Ureter (tissue), 1 donor: Measurements from ENCODE around the gene SYT17. TPM values are rescaled to one million over a fixed set of nuclear protein-coding genes. Genes with fewer than 3 reads are reported as not detected.
"Not testable (repeated sequence)": the region's sequence is repeated elsewhere in the genome, so short reads cannot be mapped to it uniquely, and the experiment has no call there.

Experiments used
- DNase-seq: peaks from one replicate; pipeline ENCODE4 v3.0.0-alpha.2; 2020; ENCODE audit warnings: low spot score
- total RNA-seq: library from RNA; stranded (reverse); gene quantifications from one replicate; pipeline ENCODE4 v1.2.4, GENCODE V29; 2023
- donor health status: DM: yes; HTN: yes; CAD: no.

Gene SYT17
- total RNA-seq, 1 donor from 2014 or later = 24.4 TPM

DNA sequence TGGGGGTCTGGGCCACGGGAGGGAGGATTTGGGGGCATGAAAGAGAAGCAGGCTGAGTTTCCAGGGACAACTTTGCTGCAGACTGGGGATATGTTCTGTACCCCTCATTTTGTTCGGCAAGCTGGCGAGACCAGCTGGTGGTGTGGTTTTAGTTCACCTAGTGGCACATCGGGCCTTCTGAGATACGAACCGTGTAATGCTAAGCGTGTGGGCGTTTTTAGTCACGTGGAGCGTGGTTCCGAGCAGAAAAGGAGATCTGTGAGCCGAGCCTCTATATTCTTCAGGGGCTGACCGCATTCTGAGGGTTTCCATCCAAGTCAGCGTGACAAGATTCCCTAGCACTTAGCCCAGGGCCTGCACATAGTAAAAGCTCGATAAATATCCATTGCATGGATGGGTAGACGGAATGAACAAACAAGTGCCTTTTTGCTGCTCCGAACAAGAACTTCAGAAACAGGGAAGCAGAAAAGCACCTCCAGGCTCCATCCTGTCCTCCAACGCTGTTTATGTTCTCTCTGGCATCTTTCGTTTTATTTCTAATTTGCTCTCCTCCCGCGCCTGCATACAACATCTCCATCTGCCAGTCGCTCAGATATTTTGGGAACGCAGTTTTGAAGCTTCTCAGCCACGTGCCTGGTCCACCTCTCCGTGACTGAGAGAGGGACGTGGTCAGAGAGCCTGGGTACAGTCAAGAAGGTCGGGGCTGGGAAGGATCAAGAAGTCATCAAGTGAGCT lies 5.8 kb downstream of the SYT17 start:
- no peak for DNase-seq

DNA sequence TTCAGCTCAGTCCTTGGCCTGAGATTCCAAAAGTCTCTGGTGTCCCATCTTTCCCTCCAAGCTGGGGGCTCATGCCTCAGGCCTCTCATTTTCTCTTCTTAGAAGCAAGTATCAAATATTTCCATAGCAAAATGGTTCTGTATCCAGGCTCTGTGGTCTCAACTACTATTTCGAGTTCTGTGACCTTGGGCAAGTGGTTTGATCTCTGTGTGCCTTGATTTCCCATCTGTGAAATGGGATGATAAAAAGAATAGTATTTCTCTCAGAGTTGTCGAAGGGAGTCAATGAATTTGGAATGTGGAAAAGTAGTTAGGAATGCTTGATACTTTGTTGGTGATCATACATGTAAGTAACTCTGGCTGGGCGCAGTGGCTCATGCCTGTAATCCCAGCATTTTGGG lies 6.4 kb downstream of the SYT17 start:
- no peak for DNase-seq

DNA sequence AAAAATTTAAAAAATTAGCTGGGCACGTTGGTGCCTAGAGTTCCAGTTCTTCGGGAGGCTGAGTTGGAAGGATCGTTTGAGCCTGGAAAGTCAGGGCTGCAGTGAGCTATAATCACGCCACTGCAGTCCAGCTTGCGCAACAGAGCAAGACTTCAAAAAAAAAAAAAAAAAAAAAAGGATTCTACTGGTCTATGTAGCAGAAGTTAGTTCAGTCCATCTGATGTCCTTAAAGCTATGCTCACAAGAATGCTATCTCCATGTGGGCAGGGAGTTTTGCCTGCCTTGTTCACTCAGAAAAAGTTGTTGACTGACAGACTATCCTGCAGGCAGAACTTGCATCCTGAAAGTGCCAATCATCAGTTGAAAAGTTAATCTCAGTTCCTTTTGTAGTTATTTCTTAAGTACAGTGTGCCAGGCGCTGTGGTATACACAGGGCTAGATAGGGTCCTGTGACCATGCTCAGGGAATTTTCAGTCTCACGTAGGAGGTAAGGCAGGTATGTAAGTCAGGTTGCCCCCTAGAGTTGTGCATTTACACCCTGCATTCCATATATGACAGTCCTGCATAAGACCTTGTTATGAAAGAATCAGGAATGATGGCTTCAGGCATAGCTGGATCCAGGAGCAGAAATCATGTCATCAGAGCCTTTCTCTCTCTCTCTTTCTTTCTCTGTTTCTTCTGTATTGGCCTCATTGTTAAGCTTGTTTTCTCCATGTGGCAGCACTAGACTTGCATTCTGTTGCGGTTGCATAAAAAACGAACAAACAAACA lies 7.6 kb downstream of the SYT17 start:
- no peak for DNase-seq

DNA sequence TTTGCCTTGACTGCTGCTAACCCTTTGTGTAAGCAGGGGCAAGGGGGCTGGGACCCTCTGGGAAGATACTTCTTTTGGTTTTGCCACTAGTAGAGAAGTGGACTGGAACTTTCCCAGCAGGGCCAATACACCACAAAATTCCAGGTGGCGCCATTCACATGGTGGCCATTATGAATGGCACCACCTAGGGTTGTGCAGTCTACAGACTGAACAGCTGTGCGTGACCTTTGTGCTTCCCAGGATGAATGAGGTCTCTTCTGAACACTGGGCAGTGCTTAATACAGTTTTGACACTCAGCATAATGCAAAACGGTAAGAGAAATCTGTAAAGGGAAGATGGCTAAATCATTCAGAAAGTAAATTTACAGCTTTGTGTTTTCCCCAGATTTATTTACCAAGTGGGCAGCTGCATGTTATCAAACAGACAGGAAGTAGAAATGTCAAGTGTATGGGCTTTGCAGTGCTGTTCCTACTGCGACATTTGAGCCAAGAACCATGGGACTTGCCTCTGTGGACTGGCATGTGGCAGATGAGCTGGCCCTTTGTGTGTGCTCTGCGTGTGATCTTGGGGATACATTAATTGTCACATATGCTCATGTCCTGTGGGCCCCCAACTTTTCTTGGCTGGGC lies 9.2 kb downstream of the SYT17 start:
- DNase-seq = no peak

GRCh38 chr16:19179546-19180490 lies 11.8 kb downstream of the SYT17 start:
- peak; percentile 57 for DNase-seq

GRCh38 chr16:19180741-19181140 lies 12.7 kb downstream of the SYT17 start:
- no peak for DNase-seq

DNA sequence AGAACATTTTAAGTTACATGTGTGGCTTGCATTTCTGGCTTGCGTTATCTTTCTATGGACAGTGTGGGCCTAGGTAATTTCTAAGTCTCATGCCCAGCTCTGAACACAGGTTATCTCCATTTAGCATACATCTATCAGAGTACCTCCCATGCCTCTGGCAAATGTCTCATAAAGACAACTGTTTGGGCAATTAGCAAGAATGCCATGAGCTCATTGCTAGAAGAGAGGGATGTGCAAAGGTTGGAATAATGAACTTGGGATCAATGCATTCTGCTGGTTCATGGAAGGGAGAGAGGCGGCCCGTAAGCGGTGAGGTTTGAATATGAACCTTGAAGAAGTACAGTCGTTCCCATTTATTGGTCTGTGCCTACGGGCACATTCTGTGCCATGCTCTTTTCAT lies 14.4 kb downstream of the SYT17 start:
- DNase-seq = no peak

DNA sequence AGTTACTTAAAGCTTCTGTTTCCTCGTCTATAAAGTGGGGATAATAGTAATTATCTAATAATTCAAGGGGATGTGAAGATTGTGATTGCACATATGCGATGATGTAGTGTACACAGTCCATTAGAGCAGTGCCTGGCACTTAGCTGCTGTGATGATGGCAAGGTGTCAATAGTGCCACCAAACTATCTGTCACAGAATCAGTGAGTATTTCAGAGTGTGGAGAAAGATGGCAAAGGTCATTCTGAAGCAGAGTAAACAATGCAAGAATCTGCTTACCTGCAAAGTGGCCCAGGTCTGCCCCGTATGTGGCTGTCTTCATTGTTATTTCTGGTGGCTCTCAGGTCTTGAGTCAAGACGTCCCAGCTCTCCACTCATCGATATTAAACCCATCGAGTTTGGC lies 15.1 kb downstream of the SYT17 start:
- DNase-seq = no peak

DNA sequence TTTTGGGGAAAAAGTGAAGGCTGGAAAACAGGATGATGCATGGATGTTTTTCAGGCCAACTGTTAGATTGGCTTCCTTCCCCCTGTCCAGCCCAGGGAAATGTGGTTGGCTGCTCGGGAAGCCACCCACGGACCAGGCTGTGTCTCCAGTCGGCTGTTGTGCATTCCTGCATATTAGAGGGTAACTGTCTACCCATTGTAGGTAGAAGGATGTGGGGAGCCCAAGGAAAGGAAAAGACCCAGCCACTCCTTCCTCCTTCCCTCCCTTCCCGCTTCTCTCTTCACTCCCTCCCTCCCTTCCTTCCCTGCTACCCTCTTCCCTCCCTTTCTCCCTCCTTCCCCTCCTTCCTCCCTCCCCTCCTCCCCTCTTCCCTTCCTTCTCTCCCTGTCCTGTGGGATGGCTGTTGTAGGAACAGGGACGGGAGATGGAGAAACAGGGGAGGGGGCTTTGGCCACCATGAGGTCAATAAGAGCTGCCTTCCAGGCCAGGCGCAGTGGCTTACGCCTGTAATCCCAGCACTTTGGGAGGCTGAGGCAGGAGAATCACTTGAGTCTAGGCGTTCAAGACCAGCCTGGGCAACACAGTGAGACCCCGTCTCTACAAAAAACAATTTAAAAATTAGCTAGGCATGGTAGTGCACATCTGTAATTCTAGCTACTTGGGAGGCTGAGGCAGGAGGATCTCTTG lies 16.9 kb downstream of the SYT17 start:
- no peak for DNase-seq

- DNase-seq = no peak
Observed at GRCh38 chr16:19185510-19185851, 17.4 kb downstream of the SYT17 start.

DNA sequence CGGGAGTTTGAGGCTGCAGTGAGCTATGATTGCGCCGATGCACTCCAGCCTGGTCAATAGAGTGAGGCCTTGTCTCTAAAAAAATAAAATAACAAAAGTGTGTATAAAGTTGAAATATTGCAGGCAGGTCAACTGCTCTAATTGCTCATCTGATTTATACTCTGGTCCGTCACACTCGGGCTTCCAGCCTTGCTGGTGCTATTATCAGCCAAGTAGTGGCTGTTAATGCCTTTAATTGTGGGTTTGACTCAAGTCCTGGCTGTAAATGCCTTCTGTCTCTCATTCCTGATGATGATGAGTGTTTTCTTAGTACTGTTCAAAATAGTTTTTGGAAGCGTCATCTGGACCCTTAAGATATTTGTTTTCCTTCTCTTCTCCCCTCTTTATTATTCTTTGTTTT lies 18.4 kb downstream of the SYT17 start:
- DNase-seq = no peak

DNA sequence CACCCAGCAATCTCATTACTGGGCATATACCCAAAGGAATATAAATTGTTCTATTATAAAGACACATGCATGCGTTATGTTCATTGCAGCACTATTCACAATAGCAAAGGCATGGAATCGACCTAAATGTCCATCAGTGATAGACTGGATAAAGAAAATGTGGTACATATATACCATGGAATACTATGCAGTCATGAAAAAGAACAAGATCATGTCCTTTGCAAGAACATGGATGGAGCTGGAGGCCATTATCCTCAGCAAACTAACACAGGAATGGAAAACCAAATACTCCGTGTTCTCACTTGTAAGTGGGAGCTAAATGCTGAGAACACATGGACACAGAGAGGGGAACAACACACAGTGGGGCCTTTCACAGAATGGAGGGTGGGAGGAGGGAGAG lies 19.9 kb downstream of the SYT17 start:
- not testable (repeated sequence) for DNase-seq

GRCh38 chr16:19188406-19188805 lies 20.4 kb downstream of the SYT17 start:
- DNase-seq = peak; percentile 51

- no peak for DNase-seq
Observed at GRCh38 chr16:19192865-19193264, 24.8 kb downstream of the SYT17 start.

DNA sequence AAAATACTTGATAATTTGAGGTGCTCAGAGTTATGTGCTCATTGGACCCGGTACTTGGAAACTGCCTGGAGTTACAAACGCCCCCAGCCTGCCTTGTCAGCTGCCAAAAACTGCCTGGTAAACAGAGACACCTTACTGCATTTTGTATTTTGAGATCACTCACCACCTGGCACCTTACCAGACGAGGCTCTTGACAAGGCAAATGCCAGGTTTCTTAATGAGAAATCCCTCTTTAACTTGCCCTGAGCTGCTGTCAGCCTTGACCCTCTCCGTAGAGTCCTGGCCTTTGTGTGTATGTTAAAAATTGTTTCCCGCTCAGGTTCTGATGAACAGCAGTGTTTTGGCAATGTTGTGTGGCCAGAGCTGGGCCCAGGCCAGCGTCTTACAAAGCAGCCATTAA lies 28.8 kb downstream of the SYT17 start:
- no peak for DNase-seq

DNA sequence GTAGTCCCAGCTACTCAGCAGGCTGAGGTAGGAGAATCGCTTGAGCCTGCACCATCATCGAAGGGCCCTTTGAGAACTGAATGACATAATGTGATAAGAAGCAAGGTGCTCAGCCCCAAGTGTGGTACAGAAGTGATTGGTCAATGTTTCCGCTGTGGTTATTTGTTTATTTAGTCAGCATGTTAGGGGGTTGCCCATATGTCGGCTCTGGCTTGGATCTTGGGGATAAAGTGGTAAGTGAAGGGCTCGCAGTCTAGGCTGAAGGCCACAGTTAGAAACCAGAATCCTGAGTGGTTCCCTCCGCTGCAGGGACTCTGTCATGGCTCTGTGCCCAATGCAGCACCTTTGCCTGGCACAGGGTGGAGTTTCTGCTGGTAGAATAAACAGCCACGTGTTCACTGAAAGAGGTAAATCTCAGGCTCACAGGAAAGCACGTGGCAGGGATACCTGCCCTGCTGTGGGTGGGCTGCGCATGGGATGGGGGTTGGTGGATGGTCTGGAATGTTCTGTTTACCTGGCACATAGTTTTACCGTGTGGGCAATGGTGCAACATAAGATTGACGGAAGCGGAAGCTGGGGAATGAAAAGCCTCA lies 35.4 kb downstream of the SYT17 start:
- DNase-seq = peak; percentile 49

DNA sequence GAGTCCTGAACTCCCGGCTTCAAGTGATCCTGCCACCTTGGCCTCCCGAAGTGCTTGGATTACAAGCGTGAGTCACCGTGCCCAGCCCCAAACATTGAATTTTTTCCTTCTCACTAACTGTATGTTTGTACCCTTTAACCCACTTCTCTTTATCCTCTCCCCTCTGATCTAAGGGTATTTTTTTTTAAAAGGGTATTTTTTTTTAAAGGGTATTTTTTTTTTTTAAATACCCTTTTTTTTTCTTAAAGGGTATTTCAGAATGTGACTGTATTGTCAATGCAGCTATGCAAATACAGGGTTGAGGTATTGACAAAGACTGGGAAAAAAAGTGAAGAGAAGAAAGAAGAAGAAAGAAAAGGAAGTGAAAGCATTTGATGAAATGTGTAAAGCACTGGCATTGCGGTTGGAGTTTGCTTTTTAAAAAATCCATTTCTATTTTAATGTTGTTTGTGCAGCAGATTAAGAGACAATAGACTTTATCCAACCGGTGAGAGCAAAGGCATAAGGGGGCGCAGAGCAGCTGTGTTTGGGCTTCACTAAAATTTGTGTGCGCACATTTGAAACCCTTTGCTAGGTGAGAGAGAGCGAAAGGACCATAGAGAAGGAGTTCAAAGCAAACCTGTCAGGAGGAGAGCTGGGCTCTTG lies 42.4 kb downstream of the SYT17 start:
- DNase-seq = no peak

- DNase-seq = no peak
Observed at GRCh38 chr16:19210968-19211367, 42.9 kb downstream of the SYT17 start.

- no peak for DNase-seq
Observed at GRCh38 chr16:19212059-19212458, 44.0 kb downstream of the SYT17 start.

DNA sequence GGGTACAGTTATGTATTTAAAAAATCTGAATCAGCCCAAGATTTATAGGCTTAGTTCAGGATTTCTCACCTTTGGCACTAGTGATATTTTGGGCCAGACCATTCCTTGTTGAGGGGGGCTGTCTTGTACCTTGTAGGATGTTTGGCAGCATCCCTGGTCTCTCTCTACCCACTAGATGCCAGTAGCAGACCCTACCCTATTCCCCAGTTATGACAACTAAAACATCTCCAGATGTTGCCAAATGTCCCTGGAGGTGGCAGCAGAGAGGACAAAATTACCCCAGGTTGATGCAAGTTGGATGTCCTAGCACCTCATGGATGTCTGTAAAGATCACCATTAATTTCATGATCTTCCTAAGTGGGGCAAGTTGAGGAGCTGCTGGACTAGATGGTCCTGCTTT lies 45.8 kb downstream of the SYT17 start:
- no peak for DNase-seq
